B cell (primary cell): ENCODE measurements around the gene CRTAC1. TPM values are rescaled to one million over a fixed set of nuclear protein-coding genes. Genes with fewer than 3 reads are reported as not detected.

ENCODE experiments used
- ATAC-seq: fragments of 200-7000 bp; cut with Tn5 transposase; one replicate; pipeline ENCODE4 v1.10.0; 2021; ENCODE audit warnings: low read depth, mild to moderate bottlenecking, moderate number of reproducible peaks, moderate library complexity
- CTCF ChIA-PET: fragments of 350-600 bp; sonication (Branson Sonifier 250); formaldehyde crosslinking; loops from one replicate; lab custom pipeline; 2021; ENCODE audit warnings: antibody characterized with exemption, inconsistent platforms; lab: Charles Lee
- POLR2A ChIA-PET: fragments of 350-600 bp; sonication (Branson Sonifier 250); formaldehyde crosslinking; loops from one replicate; lab custom pipeline; 2021; ENCODE audit warnings: antibody characterized with exemption; lab: Charles Lee
- DNase-seq: peaks from one replicate; pipeline ENCODE4 v3.0.0; 2013
- H2AFZ ChIP-seq: 2 replicates; pipeline ENCODE4 v1.6.1; 2012; ENCODE audit warnings: mild to moderate bottlenecking, low read depth, low read length; ENCODE audit not compliant: insufficient read depth, poor library complexity, severe bottlenecking
- H3K27ac ChIP-seq, 2 donors: 1 replicate in 1 of 2; 2 replicates in 1 of 2; pipeline ENCODE4 v1.5.1; 2012 to 2013; ENCODE audit warnings: low read length in 2 of 2, mild to moderate bottlenecking in 2 of 2, moderate library complexity in 1 of 2
- H3K27me3 ChIP-seq, 4 experiments: fragments of 200-600 bp in 1 of 4; sonication (generic) in 1 of 4; replicated peaks in 1 of 4; 1 replicate in 2 of 4; 2 replicates in 2 of 4; pipeline versions ENCODE4 v1.6.1 to v1.7.0; 2013 to 2016; ENCODE audit warnings: low read length in 3 of 4, mild to moderate bottlenecking in 2 of 4, mixed read lengths in 1 of 4, moderate library complexity in 1 of 4; ENCODE audit not compliant: insufficient read depth in 4 of 4, control insufficient read depth in 3 of 4; ENCODE audit errors: control extremely low read depth in 1 of 4
- H3K36me3 ChIP-seq, 2 experiments: replicated peaks in 1 of 2; 1 replicate in 1 of 2; 2 replicates in 1 of 2; pipeline versions ENCODE4 v1.6.1 to v1.7.1; 2013; ENCODE audit warnings: low read length in 1 of 2; ENCODE audit not compliant: insufficient read depth in 2 of 2, control insufficient read depth in 1 of 2; ENCODE audit errors: control extremely low read depth in 1 of 2, extremely low read depth in 1 of 2
- H3K4me1 ChIP-seq, 2 donors: fragments of 200-600 bp in 1 of 2; sonication (generic) in 1 of 2; 1 replicate in 1 of 2; 2 replicates in 1 of 2; pipeline versions ENCODE4 v1.5.1 to v1.6.1; 2013 to 2017; ENCODE audit warnings: low read length in 2 of 2; ENCODE audit not compliant: control insufficient read depth in 2 of 2, insufficient read depth in 2 of 2
- H3K4me2 ChIP-seq: replicated peaks from 2 replicates; pipeline ENCODE3; 2012; ENCODE audit warnings: mild to moderate bottlenecking, low read depth, low read length; ENCODE audit not compliant: poor library complexity, severe bottlenecking
- H3K4me3 ChIP-seq, 5 experiments: fragments of 200-600 bp in 1 of 5; sonication (generic) in 1 of 5; 1 replicate in 3 of 5; 2 replicates in 2 of 5; pipeline versions ENCODE4 v1.5.1 to v1.7.0; 2011 to 2016; ENCODE audit warnings: low read length in 4 of 5, mild to moderate bottlenecking in 4 of 5, low read depth in 2 of 5, control low read depth in 1 of 5, moderate library complexity in 1 of 5; ENCODE audit not compliant: insufficient read depth in 1 of 5; ENCODE audit errors: control extremely low read depth in 1 of 5, extremely low read depth in 1 of 5
- H3K79me2 ChIP-seq: fragments of 200-600 bp; sonication (generic); one replicate; pipeline ENCODE4 v1.6.0; 2016; ENCODE audit warnings: low read length; ENCODE audit not compliant: control insufficient read depth, insufficient read depth
- H3K9ac ChIP-seq: fragments of 200-600 bp; sonication (generic); 2 replicates; pipeline ENCODE4 v1.6.1; 2017; ENCODE audit warnings: mild to moderate bottlenecking, low read length, moderate library complexity
- H3K9me3 ChIP-seq, 3 donors: one replicate each; pipeline versions ENCODE4 v1.6.1 to v1.7.1; 2013; ENCODE audit warnings: low read length in 2 of 3; ENCODE audit not compliant: control insufficient read depth in 2 of 3, insufficient read depth in 1 of 3; ENCODE audit errors: control extremely low read depth in 1 of 3
- H4K20me1 ChIP-seq: 2 replicates; pipeline ENCODE4 v1.6.0; 2012; ENCODE audit warnings: mild to moderate bottlenecking, low read length; ENCODE audit not compliant: insufficient read depth, control insufficient read depth, poor library complexity, severe bottlenecking
- H3K27ac Mint-ChIP-seq: one replicate; pipeline ENCODE4 v1.8.0; 2021; ENCODE audit warnings: mixed read lengths
- H3K27me3 Mint-ChIP-seq: one replicate; pipeline ENCODE4 v1.8.0; 2021; ENCODE audit warnings: mixed read lengths
- H3K4me1 Mint-ChIP-seq: one replicate; pipeline ENCODE4 v1.8.0; 2021; ENCODE audit warnings: mixed read lengths
- H3K4me3 Mint-ChIP-seq: one replicate; pipeline ENCODE4 v1.8.0; 2021; ENCODE audit warnings: mixed read lengths
- H3K9me3 Mint-ChIP-seq: one replicate; pipeline ENCODE4 v1.8.0; 2022; ENCODE audit warnings: mixed read lengths; ENCODE audit not compliant: insufficient read depth
- EZH2 ChIP-seq: IDR thresholded peaks from 2 replicates; pipeline ENCODE4 v1.6.1; 2012; ENCODE audit warnings: borderline replicate concordance, low read depth, mild to moderate bottlenecking, moderate library complexity, low read length; ENCODE audit not compliant: insufficient read depth, poor library complexity, severe bottlenecking
- WGBS: methylation state at CpG from one replicate; pipeline ENCODE4 v1.1.5; 2013; ENCODE audit warnings: missing lambda C conversion rate; ENCODE audit not compliant: insufficient coverage; 5-methylcytosine and 5-hydroxymethylcytosine counted together
- intact Hi-C: fragments of 100-400 bp; cut with micrococcal nuclease; formaldehyde crosslinking; loops from one replicate; pipeline ENCODE4 v1.10.0; 2022
- polyA plus RNA-seq: library from polyadenylated mRNA; depleted of rRNA; stranded (reverse); fragments of >200 nt; gene quantifications from 2 replicates; pipeline ENCODE4 v1.2.3, GENCODE V29; 2012
- total RNA-seq, 2 donors: library from RNA; stranded (reverse); fragments of 120-200 nt in 1 of 2; gene quantifications; 1 replicate in 1 of 2; 2 replicates in 1 of 2; pipeline versions ENCODE4 v1.2.3 to v1.2.4, GENCODE V29; 2013 to 2022
- TF ChIP-seq, protein P1 (sequence below): fragments of 200-600 bp; IDR thresholded peaks from one replicate; pipeline ENCODE4 v1.8.0; 2022; ENCODE audit warnings: antibody characterized with exemption, mild to moderate bottlenecking

CRTAC1 gene
- total and polyA plus RNA-seq, 2 donors (not counting 1 experiment from before 2014, with no cell fraction given): not detected

DNA sequence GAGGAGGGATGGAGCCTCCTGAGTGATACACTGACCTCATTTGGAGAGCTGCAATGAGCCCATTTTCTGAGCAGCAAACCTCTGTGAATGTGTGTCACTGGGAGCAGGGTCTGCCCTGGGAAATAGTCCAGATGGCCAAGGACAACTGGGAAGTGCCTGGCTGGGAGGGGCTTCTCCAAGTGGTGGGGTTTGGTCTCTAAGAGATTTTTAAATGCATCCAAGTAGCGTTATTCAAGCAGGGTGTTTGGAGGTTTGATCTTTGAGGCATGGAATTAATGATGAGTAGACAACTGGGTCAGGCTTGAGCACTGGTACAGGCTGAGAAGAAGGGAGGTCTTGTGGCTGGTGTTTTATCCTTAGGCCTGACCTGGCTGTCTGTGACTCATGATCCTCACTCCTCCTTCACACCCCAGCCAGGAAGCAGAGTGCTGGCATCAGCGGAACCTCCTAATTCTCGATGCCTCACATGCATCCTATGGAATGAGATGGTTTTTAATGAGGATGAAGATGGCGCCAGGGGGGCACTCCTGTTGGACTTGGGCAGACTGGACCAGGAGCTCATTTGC, 177.5 kb downstream of the CRTAC1 start:
- no peak for ATAC-seq
- Histone ChIP-seq H4K20me1 (no peaks in the 10 kb centered on the region), H2AFZ (no peak overlapping the region), H3K27ac (no peak overlapping the region), H3K27me3 (peaks cover 0 to 35% (median 17%) of the 10 kb centered on the region in 4 experiments), H3K9ac (no peak overlapping the region), H3K79me2 (no peaks in the 10 kb centered on the region), H3K4me1 (peaks cover 13 to 25% of the 10 kb centered on the region in 2 donors), H3K4me3 (no peak overlapping the region), H3K4me2 (no peak overlapping the region), H3K9me3 (peaks cover 0 to 3% (median 0%) of the 10 kb centered on the region in 3 donors), H3K36me3 (no peaks in the 10 kb centered on the region)
- ChIA-PET POLR2A (no interaction called here), CTCF (no interaction called here)
- Mint-ChIP-seq H3K4me3 (no peak overlapping the region), H3K27me3 (peaks cover 39% of the 10 kb centered on the region), H3K27ac (no peak overlapping the region), H3K9me3 (no peaks in the 10 kb centered on the region), H3K4me1 (peaks cover 10% of the 10 kb centered on the region)
- DNase-seq: no peak
- TF ChIP-seq, protein P1, sequence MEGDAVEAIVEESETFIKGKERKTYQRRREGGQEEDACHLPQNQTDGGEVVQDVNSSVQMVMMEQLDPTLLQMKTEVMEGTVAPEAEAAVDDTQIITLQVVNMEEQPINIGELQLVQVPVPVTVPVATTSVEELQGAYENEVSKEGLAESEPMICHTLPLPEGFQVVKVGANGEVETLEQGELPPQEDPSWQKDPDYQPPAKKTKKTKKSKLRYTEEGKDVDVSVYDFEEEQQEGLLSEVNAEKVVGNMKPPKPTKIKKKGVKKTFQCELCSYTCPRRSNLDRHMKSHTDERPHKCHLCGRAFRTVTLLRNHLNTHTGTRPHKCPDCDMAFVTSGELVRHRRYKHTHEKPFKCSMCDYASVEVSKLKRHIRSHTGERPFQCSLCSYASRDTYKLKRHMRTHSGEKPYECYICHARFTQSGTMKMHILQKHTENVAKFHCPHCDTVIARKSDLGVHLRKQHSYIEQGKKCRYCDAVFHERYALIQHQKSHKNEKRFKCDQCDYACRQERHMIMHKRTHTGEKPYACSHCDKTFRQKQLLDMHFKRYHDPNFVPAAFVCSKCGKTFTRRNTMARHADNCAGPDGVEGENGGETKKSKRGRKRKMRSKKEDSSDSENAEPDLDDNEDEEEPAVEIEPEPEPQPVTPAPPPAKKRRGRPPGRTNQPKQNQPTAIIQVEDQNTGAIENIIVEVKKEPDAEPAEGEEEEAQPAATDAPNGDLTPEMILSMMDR: no peak
- TF ChIP-seq EZH2: no peak
- intact Hi-C loops: no loop called here
- WGBS: 100% methylated on average over 2 of the region's 4 CpGs

DNA sequence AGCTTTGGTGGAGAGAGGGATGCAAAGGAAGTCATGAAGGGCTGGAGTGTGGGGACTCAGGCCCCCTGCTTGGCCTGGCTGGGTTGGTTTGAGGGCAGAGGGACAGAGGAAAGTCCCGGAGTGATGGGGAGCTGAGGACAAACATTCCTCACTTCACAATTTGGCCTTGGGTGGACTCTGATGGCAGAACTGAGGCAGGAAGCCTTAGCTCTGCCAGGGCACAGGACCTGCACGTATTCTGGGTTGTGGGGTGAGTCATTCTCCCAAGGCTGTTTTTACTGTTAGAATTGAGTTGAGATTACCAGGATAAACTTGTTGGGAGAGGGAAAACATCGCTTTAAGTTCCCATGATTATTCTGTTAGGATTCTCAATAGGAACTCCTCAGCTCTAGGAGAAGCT, 178.1 kb downstream of the CRTAC1 start:
- H3K4me3 ChIP-seq: no peak overlapping the region
- ATAC-seq (no peak), DNase-seq (no peak)
- H3K9ac ChIP-seq: no peak overlapping the region
- H2AFZ ChIP-seq: no peak overlapping the region
- H3K4me2 ChIP-seq: no peak overlapping the region
- Mint-ChIP-seq H3K27me3 (peaks cover 37% of the 10 kb centered on the region), H3K4me3 (no peak overlapping the region), H3K27ac (no peak overlapping the region), H3K4me1 (peaks cover 10% of the 10 kb centered on the region), H3K9me3 (no peaks in the 10 kb centered on the region)
- intact Hi-C loops: no loop called here
- no peak overlapping the region for H3K27ac ChIP-seq
- no peaks in the 10 kb centered on the region for H3K79me2 ChIP-seq
- WGBS: 71% methylated on average over 3 of the region's 3 CpGs
- peaks cover 0 to 3% (median 0%) of the 10 kb centered on the region in 3 donors for H3K9me3 ChIP-seq
- no peaks in the 10 kb centered on the region for H3K36me3 ChIP-seq
- H3K4me1 ChIP-seq: peaks cover 13 to 25% of the 10 kb centered on the region in 2 donors
- ChIA-PET CTCF (no interaction called here), POLR2A (no interaction called here)
- H4K20me1 ChIP-seq: no peaks in the 10 kb centered on the region
- TF ChIP-seq EZH2: no peak
- TF ChIP-seq, protein P1: no peak
- peaks cover 0 to 35% (median 17%) of the 10 kb centered on the region in 4 experiments for H3K27me3 ChIP-seq
